NB4 (cell line): ENCODE results near the gene CD8B.

ENCODE experiments used
- CTCF ChIP-seq: IDR thresholded peaks from one replicate; pipeline ENCODE4 v1.5.1; 2012; ENCODE audit warnings: low read depth, low read length
- MAX ChIP-seq: IDR thresholded peaks from 2 replicates; pipeline ENCODE4 v1.6.1; 2011; ENCODE audit warnings: low read depth, low read length
- MYC ChIP-seq: IDR thresholded peaks from 2 replicates; pipeline ENCODE4 v1.6.1; 2011; ENCODE audit warnings: low read depth, low read length
- POLR2A ChIP-seq: IDR thresholded peaks from 2 replicates; pipeline ENCODE4 v1.6.1; 2011; ENCODE audit warnings: mild to moderate bottlenecking; ENCODE audit not compliant: insufficient read length; ENCODE audit errors: extremely low read depth

- TF ChIP-seq CTCF = no peak
- no peak for TF ChIP-seq MYC
- TF ChIP-seq MAX = no peak
- no peak for TF ChIP-seq POLR2A
Observed at GRCh38 chr2:86769838-86770237, 91.8 kb downstream of the CD8B start.
